Ovary (tissue), 3 donors: Measurements from ENCODE around the gene CAPN9.

Experiments
- EP300 ChIP-seq: sonication (generic); formaldehyde crosslinking; IDR thresholded peaks from one replicate; pipeline ENCODE4 v1.6.1; 2017; ENCODE audit warnings: antibody characterized with exemption
- POLR2A ChIP-seq: fragments of 450-650 bp; IDR thresholded peaks from one replicate; pipeline ENCODE4 v1.6.1; 2017; ENCODE audit warnings: antibody characterized with exemption, mild to moderate bottlenecking, moderate library complexity
- TF ChIP-seq, protein P1 (sequence below), 3 donors: fragments of 450-650 bp in 2 of 3; fragments of 200-600 bp in 1 of 3; IDR thresholded peaks; one replicate each; pipeline versions ENCODE4 v1.5.1 to v1.8.0; 2016 to 2022; ENCODE audit warnings: antibody characterized with exemption in 3 of 3, mild to moderate bottlenecking in 1 of 3
- donor health status: DM: no; HTN: no; CAD: no.

DNA sequence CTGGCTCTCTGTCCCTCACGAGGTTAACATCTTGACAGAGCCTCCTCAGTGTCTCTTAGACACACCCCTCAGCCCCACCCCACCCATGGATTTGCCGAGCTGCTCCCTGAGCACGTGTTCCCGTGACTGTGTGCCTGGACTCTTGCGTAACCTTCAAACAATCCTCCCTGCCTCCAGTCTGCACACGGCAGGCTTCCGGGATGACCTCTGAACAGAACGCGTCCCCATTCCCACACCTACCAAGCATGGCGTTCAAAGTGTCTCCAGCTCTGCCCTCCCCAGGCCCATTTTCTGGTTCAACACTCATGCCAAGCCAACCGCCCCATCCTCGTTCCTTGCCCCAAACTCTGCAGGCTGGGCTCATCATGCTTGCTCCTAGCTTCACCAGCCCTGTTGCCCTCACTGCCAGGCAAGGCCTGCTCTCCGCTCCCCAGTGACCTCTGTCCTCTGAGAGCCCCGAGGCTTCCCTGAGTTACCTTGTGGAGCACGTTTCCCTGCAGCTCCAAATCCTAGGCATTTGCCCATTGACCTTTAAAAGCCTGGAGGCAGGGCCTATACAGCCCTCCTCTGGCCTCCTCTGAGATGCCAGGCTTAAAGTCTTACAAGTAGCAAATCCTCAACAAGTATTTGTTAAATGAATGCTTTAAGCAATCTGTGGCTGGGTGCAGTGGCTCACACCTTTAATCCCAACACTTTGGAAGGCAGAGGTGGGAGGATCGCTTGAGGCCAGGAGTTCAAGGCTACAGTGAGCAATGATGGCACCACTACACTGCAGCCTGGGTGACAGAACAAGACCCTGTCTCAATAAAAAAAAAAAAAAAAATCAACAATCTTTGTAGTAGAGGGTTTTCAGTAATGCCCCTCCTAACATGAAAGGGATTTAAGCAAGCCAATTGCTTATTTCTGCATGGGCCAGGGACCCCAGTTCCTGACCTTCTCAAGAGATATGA is 38.3 kb upstream of the CAPN9 start:
- TF ChIP-seq POLR2A (no peak), EP300 (no peak)
- TF ChIP-seq, protein P1, sequence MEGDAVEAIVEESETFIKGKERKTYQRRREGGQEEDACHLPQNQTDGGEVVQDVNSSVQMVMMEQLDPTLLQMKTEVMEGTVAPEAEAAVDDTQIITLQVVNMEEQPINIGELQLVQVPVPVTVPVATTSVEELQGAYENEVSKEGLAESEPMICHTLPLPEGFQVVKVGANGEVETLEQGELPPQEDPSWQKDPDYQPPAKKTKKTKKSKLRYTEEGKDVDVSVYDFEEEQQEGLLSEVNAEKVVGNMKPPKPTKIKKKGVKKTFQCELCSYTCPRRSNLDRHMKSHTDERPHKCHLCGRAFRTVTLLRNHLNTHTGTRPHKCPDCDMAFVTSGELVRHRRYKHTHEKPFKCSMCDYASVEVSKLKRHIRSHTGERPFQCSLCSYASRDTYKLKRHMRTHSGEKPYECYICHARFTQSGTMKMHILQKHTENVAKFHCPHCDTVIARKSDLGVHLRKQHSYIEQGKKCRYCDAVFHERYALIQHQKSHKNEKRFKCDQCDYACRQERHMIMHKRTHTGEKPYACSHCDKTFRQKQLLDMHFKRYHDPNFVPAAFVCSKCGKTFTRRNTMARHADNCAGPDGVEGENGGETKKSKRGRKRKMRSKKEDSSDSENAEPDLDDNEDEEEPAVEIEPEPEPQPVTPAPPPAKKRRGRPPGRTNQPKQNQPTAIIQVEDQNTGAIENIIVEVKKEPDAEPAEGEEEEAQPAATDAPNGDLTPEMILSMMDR (IDR thresholded peaks at IDR 0.05): no peak
